HUES48 (cell line): ENCODE results near the gene THOC5.

Experiments
- H3K27ac ChIP-seq: one replicate; pipeline ENCODE4 v1.7.0; 2013; ENCODE audit warnings: low read depth, low read length, inconsistent platforms
- H3K27me3 ChIP-seq: 2 replicates; pipeline ENCODE4 v1.6.1; 2013; ENCODE audit warnings: mild to moderate bottlenecking, low read length; ENCODE audit not compliant: control insufficient read depth, insufficient read depth
- H3K36me3 ChIP-seq: 2 replicates; pipeline ENCODE4 v1.6.1; 2013; ENCODE audit warnings: low read length; ENCODE audit not compliant: control insufficient read depth, insufficient read depth
- H3K4me1 ChIP-seq: 2 replicates; pipeline ENCODE4 v1.6.1; 2013; ENCODE audit warnings: mild to moderate bottlenecking, low read length; ENCODE audit not compliant: control insufficient read depth, insufficient read depth
- H3K4me3 ChIP-seq: 2 replicates; pipeline ENCODE4 v1.5.1; 2013; ENCODE audit warnings: mild to moderate bottlenecking, low read depth, low read length
- H3K9ac ChIP-seq: 2 replicates; pipeline ENCODE4 v1.6.1; 2013; ENCODE audit warnings: mild to moderate bottlenecking, low read depth, low read length, moderate library complexity
- H3K9me3 ChIP-seq: 2 replicates; pipeline ENCODE4 v1.6.1; 2013; ENCODE audit warnings: low read length; ENCODE audit not compliant: control insufficient read depth, insufficient read depth

THOC5 gene

DNA sequence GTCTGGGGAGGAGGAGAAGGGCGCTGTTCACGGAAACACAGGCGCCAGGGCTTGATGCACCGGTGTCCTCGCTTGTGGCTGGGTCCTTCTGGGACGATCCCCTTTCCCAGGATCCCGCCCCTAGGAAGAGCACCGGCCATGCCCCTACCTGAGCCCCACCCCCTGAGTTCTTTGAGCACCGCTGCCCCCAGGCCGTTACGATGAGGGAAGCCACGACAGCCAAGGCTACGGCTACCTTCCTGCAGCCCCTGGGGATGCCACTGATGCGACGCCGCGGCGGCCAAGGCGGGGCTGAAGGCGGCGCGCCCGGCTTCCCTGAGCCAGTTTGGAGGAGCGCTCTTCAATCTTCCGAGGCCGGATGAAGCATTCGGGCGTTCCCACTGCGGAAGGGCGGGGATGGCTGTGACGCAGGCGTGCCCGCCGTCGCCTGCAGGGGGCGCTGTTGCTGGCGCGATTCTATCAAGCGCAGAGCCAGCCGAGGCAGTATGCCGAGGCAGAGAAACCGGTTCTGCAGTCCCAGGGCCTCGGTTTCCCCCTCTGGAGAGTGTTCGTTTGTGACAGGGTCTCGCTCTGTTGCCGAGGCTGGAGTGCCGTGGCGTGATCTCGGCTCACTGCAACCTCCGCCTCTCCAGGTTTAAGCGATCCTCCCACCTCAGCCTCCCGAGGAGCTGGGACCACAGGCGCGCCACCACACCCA is 83.2 kb downstream of the THOC5 start:
- Histone ChIP-seq H3K4me3 (peak overlapping the region; percentile 69), H3K9me3 (no peaks in the 10 kb centered on the region), H3K27me3 (peaks cover 11% of the 10 kb centered on the region), H3K4me1 (no peaks in the 10 kb centered on the region), H3K36me3 (no peaks in the 10 kb centered on the region), H3K27ac (peak overlapping the region; percentile 45), H3K9ac (no peak overlapping the region)

DNA sequence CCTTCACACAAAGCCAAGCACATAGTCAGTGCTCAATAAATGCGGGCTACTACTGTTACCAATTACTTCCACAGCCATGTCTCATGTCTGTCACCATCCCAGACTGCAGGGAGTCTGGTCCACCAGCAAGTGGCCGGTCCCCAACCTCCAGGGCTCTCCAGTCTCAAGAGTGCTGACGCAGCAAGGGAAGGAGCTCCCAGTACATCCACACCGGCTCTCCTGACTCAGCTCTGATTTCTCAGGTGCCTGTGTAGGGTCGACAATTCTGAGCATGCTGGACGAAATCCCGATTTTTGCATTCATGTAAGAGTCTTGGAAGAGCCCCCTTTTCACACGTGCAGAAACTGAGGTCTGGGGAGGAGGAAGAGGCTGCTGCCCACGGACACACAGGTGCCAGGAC is 83.8 kb downstream of the THOC5 start:
- peak overlapping the region; percentile 69 for H3K4me3 ChIP-seq
- H3K27me3 ChIP-seq: peaks cover 11% of the 10 kb centered on the region
- no peak overlapping the region for H3K27ac ChIP-seq
- no peaks in the 10 kb centered on the region for H3K36me3 ChIP-seq
- H3K4me1 ChIP-seq: no peaks in the 10 kb centered on the region
- no peak overlapping the region for H3K9ac ChIP-seq
- H3K9me3 ChIP-seq: no peaks in the 10 kb centered on the region

DNA sequence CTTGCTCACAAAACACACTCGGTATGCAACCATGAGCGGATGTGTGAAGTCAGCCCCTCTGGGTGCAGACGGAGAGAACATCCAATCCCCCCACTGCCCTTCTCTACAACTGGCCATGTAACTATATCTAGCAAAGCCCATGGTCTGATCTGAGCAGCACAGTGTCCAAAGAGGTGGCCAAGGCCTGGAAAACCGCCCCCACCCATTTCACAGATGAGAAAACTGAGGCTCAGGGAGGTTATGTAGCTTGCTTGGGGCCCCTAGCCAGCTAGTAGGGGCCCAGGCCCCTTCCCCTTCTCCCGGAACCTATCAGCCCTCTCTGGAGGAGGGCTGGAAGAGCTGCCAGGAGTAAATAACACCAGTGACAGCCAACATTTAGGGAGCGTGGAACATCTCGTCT is 89.0 kb downstream of the THOC5 start:
- Histone ChIP-seq H3K4me1 (no peaks in the 10 kb centered on the region), H3K9me3 (no peaks in the 10 kb centered on the region), H3K27me3 (peaks cover 8% of the 10 kb centered on the region), H3K4me3 (no peak overlapping the region), H3K9ac (no peak overlapping the region), H3K36me3 (no peaks in the 10 kb centered on the region), H3K27ac (no peak overlapping the region)

DNA sequence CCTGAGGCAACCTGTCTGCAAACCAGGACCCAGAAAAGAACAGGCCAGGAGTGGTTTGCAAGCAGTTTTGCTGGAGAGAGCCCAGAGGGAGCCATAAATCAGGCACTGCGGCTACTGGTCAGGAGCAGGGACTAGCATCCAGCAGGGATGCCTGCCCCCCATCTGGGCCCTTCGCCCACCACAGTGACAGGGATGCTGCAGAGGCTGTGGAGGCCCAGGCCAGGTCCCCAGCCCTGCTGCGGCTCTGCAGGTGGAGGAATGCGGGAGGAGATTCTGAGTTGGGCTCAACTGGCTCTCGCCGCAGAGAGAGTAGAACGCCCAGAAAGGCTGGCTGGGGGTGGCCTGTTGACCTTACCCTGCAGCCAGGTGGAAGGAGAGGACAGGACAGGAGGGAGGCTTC is 89.9 kb downstream of the THOC5 start:
- Histone ChIP-seq H3K36me3 (no peaks in the 10 kb centered on the region), H3K4me3 (no peak overlapping the region), H3K9ac (no peak overlapping the region), H3K9me3 (no peaks in the 10 kb centered on the region), H3K27ac (no peak overlapping the region), H3K4me1 (no peaks in the 10 kb centered on the region), H3K27me3 (0 out of 2 replicates have a peak, but pooled peaks cover under 1% of the 10 kb centered on the region)

DNA sequence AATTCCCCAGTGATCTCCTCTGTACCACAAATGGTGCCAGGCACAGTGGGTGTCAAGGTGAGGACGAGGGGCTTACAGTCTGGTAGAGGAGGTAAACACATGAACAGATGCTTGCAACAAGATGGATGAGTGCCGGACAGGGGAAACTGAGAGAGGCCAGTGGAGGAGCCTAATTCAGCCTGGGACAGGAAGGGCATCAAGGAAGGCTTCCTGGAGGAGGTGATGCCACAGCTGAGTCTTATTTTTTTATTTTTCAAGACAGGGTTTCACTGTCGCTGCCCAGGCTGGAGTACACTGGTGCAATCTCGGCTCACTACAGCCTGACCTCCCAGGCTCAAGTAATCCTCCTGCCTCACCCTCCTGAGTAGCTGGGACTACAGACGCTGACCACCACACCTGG is 92.3 kb downstream of the THOC5 start:
- Histone ChIP-seq H3K4me1 (no peaks in the 10 kb centered on the region), H3K9ac (no peak overlapping the region), H3K27ac (no peak overlapping the region), H3K4me3 (no peak overlapping the region), H3K9me3 (no peaks in the 10 kb centered on the region), H3K36me3 (no peaks in the 10 kb centered on the region), H3K27me3 (no peaks in the 10 kb centered on the region)

DNA sequence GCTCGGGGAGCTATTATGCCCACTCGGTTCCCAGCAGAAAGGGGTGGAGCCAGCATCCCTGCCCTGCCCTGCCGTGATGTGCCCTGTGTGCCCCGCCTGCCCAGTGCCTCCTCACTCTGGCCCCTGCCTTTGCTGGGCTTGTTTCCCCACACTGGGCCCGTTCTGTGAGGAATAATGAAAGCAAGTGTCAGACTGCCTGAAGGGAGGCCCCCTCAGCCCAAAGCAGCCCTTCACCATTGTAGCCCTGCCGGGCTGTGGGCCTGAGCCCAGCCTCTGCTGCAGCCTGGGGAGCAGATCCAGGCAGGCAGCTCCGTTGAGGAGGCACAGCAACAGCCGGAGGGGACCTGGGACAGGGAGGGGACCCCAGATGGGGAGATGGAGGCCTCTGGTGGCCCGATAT is 93.8 kb downstream of the THOC5 start:
- Histone ChIP-seq H3K9ac (no peak overlapping the region), H3K27me3 (no peaks in the 10 kb centered on the region), H3K36me3 (no peaks in the 10 kb centered on the region), H3K9me3 (no peaks in the 10 kb centered on the region), H3K27ac (no peak overlapping the region), H3K4me1 (no peaks in the 10 kb centered on the region), H3K4me3 (no peak overlapping the region)

DNA sequence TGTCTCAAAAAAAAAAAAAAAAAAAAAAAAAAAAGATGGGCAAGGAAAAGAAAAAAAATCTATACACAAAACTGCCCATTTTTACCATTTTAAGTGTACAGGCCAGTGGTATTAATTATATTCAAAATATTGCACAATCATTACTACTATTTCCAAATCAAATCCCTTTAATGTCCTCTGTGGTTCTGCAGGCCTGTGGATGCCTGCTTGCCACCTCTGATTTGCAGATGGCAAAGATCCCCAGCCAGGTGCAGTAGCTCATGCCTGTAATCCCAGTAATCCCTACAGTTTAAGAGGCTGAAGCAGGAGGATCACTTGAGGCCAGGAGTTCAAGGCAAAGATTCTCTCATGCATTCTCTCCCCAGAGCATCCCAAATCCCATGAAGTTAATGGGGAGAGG is 95.0 kb downstream of the THOC5 start:
- Histone ChIP-seq H3K4me1 (no peaks in the 10 kb centered on the region), H3K36me3 (no peaks in the 10 kb centered on the region), H3K9ac (no peak overlapping the region), H3K4me3 (no peak overlapping the region), H3K27ac (no peak overlapping the region), H3K9me3 (no peaks in the 10 kb centered on the region), H3K27me3 (no peaks in the 10 kb centered on the region)

DNA sequence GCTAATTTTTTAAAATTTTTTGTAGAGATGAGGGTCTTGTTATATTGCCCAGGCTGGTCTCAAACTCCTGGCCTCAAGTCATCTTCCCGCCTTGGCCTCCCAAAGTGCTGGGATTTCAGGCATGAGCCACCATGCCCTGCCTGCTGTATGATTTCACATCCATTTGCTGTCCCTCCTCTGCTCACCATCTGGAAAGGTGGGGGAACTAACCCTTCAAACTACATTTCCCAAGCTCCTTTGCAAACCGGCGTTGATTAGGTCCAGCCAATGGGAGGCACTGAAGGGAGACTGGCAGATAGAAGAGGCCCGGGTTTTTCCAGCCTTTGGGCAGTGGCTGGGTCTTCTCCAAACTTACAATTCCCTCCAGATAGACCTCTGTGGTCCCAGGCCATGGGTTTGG is 95.8 kb downstream of the THOC5 start:
- H3K9me3 ChIP-seq: no peaks in the 10 kb centered on the region
- no peak overlapping the region for H3K9ac ChIP-seq
- H3K27me3 ChIP-seq: no peaks in the 10 kb centered on the region

DNA sequence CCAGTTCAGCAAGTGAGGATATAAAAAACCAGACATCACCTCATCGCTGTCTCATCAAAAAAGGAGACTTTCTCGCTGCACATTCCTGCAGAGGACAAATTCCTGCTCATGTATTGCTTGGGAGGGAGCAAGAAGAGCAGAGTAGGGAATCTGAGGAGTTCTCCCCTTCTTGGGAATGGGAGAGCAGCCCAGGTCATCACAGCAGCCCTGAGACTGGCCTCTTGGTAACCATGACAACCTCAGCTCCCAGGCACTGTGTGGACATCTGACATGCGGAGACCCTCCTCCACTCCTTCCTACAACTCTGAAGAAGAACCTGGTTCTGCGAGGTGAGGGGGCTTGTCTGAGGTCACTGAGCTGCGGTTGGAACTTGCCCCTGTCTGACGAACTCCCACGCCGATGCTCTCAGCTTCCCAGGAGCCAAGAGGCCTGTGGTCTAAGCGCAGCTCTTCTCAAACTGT is 97.3 kb downstream of the THOC5 start:
- Histone ChIP-seq H3K27me3 (no peaks in the 10 kb centered on the region), H3K36me3 (no peaks in the 10 kb centered on the region), H3K9ac (no peak overlapping the region), H3K4me3 (no peak overlapping the region), H3K9me3 (no peaks in the 10 kb centered on the region), H3K27ac (no peak overlapping the region), H3K4me1 (no peaks in the 10 kb centered on the region)

More for the DNA sequence above, 95.8 kb downstream of the THOC5 start:
- no peak overlapping the region for H3K27ac ChIP-seq
- no peaks in the 10 kb centered on the region for H3K4me1 ChIP-seq
- H3K4me3 ChIP-seq: no peak overlapping the region
- H3K36me3 ChIP-seq: no peaks in the 10 kb centered on the region
